ENCODE results near the gene GP1BB.
"Not testable (repeated sequence)": the region's sequence is repeated elsewhere in the genome, so short reads cannot be mapped to it uniquely, and the experiment has no call there.

GP1BB gene

DNA sequence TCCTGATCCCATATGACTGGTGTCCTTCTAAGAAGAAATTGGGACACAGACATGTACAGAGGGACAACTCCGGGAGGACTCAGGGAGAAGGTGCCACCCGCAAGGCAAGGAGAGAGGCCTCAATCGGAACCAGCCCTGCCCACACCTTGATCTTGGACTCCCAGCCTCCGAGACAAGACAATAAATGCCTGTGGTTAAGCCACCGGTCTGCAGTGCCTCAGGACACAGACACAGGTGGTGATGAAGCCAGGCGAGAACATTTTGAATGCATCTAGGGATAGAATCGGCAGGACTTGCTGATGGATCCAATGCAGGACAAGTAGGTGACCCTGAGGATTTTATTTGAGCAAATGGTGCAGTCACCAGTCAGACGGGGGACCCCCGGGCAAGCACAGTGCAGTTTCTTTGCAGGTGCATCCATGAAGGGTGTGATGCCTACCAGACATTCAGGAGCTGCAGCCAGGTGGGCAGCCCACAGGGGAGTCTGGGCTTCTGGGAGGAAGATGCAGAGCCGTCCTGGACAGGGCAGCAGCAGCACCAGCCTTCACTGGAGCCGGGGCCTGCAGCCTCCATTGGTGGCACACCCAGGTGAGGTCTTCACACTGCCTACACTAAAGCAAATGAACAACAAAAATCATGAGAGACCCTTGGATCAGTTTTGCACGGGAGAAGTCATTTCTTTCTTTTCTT, 29.2 kb upstream of the GP1BB start:
- DNase-seq = no peak

DNA sequence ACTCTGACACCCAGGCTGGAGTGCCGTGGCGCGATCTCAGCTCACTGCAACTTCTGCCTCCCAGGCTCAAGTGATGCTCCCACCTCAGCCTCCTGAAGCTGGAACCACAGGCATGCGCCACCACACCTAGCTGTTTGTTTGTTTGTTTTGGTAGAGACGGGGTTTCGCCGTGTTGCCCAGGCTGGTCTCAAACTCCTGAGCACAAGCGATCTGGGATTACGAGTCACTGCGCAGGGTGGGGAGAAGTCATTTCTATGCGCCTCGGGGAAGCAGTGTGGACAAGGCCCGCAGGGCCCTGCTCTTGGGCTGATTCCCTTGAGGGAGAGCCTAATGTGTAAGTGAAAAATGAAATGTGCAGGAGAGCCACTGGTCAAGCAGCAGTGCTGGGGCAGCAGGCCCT, 28.6 kb upstream of the GP1BB start:
- no peak for DNase-seq

DNA sequence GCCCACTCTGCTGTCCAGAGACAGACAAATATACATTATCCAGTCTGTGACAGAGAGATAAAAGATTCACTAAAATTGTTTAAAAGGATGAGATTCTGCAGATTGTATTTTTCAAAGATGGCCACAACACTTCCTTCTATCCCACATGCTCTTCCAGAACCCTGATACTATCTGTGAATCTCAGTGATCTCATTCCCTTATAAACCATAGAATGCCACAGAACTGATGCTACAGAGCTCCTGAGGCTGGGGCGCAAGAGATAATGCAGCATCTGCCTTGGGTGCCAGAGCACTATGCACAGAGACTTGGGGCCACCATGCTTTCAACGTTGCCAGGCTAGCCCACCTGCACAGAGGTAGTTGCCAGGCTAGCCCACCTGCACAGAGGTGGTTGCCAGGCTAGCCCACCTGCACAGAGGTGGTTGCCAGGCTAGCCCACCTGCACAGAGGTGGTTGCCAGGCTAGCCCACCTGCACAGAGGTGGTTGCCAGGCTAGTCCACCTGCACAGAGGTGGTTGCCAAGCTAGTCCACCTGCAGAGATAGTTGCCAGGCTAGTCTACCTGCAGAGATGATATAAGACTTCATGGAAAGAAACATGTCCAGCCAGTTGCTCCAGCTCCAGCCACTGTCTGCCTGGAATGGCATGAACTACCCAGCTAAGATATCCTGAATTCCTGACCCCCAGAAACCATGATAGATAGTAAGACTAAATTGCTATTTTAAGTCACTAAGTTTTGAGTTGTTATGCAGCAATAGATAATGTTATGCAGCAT, 26.6 kb upstream of the GP1BB start:
- no peak for DNase-seq

DNA sequence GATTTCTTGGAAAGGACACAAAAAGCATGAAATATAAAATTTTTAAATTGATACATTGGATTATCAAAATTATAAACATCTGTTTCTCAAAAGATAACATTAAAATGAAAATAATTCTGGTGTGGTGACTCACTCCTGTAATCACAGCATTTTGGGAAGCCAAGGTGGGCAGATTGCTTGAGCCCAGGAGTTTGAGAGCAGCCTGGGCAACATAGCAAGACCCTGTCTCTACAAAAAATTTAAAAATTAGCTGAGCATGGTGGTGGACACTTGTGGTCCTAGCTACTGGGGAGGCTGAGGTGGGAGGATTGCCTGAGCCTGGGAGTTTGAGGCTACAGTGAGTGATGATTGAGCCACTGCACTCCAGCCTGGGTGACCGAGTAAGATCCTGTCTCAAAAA, 25.5 kb upstream of the GP1BB start:
- DNase-seq = not testable (repeated sequence)

DNA sequence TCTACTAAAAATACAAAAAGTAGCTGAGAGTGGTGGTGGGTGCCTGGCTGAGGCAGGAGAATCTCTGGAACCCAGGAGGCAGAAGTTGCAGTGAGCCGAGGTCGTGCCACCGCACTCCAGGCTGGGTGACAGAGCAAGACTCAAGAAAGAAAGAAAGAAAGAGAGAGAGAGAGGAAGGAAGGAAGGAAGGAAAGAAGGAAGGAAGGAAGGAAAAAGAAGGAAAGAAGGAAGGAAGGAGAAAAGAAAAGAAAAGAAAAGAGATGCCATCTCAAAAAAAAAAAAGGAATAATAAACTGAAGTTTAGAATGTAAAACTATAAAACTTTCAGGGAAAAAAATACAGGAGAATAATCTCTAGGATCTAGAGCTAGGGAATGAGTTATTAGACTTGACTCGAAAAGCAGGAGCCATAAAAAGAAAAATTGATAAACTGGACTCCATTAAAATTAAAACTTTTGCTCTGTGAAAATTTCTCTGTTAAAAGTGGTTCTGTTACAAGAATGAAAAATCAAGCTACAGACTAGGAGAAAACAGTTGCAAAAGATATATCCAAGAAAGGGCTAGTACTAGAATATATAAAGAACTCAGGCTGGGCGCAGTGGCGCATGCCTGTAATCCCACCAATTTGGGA, 22.4 kb upstream of the GP1BB start:
- DNase-seq = no peak

DNA sequence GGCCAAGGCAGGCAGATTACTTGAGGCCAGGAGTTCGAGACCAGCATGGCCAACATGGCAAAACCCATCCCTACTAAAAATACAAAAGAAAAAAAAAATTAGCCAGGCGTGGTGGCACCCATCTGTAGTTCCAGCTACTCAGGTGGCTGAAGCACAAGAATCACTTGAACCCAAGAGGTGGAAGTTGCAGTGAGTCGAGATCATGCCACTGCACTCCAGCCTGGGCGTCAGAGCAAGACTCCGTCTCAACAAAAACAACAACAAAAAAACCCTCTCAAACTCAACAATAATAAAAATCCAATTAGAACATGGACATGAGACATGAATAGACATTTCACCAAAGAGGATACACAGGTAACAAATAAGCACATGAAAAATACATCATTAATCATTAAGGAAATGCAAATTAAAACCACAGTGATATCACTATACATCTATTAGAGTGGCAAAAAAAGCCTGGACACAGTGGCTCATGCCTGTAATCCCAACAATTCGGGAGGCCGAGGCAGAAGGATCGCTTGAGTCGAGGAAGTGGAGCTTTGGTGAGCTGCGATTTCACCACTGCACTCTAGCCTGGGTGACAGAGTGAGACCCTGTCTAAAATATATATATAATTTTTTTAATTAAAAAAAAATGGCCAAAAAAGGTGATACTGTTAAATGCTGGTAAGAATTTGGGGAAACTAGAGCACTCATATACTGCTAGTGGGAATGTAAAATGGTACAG, 21.8 kb upstream of the GP1BB start:
- no peak for DNase-seq

DNA sequence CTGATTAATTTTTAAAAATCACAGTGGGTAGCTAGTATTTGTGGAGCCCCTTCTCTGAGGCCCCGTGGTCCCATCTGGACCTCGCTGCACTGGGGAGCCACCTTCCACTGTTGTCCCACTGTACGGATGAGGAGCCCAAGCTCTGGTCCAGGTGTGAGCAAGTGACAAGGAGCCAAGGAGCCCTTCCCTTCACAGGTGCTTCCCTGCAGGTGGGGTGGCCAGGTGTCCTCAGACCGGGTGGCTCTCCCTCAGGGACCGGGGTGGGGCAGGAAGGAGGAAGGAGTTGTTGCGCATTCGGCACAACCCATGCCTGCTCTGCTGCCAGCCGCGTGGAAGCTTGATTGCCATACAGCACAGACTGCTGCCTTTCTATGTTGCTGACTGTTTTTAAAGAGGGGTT, 19.5 kb upstream of the GP1BB start:
- no peak for DNase-seq

DNA sequence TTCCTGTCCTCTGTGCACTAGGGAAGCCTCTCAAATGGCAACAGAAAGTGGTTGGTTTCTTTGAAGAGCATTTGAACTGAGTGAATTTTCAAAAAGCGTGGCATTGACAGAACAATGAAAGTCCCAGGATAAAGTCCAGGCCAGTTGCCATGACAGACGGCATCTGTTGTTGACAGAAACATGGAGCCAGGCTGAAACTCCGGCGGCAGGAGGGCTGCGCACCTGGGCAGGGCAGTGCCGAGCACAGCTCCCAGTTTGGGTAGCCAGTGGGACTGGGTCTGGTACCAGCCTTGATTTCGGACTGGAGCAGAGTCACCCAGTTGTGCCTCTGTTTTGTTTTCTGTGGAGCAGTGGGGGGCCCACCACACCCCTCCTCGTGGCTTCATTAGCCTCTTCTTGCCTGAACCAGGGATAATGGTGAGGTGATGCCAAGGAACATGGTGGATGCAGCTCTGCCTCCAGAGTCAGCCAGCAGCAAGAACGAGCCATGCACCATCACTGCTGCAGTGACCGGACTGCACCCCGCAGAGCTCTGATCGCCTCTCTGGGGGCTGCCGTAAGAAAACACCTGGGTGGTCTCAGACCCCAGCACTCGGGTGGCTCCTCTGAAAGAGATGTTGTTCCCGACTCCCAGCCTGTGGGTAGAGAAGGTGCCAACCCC, 18.9 kb upstream of the GP1BB start:
- DNase-seq = no peak

DNA sequence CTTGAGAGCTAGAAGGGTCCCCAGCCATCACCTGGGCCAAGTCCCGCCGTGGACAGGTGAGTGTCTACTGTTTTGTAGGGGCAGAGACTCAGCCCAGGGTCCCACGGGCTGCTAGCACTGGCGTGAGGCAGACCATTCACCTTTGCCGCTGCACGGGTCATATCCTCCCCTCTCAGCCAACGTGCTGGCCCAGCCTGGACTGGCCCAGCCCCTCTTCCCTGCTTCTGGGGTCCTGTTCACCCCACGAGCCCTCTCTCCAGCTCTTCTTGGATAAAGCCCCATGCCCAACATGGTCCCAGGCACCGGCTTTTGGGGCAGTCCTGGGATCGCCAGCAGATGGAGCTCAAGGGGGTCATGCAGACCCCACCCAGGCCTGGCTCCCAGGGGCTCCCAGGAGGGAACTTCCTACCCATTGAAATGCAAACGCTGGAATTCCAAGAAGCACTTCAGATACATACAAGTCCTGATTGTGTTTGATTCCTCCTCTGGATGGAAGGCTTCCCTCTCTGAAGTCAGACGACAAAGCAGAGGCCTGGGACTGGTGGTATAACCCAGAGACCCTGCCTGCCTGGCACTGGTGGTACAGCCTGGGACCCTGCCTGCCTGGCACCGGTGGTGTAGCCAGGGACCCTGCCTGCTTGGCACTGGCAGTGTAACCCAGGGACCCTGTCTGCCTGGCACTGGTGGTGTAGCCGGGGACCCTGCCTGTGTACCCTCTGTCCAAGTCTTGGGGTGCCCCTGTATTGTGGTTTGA, 18.0 kb upstream of the GP1BB start:
- no peak for DNase-seq

DNA sequence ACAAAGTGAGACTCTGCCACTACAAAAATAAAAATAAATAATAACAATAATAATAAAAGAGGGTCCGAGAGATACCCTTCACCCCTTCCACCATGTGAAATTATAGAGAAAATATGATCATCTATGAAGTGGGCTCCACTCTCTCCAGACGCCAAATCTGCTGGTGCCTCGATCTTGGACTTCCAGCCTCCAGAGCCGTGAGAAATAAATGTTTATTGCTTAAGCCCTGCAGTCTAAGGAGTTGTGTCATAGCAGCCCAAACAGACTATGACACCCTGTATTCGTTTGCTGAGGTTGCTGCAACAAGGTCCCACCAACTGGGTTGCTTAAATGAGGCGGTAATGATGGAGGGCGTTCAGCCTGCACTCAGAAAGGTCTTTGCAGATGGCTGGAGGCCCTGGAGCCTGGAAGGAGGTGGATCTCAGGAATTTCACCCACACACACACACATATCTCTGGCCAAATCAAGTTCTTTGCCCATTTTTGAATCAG, 16.6 kb upstream of the GP1BB start:
- no peak for DNase-seq

DNA sequence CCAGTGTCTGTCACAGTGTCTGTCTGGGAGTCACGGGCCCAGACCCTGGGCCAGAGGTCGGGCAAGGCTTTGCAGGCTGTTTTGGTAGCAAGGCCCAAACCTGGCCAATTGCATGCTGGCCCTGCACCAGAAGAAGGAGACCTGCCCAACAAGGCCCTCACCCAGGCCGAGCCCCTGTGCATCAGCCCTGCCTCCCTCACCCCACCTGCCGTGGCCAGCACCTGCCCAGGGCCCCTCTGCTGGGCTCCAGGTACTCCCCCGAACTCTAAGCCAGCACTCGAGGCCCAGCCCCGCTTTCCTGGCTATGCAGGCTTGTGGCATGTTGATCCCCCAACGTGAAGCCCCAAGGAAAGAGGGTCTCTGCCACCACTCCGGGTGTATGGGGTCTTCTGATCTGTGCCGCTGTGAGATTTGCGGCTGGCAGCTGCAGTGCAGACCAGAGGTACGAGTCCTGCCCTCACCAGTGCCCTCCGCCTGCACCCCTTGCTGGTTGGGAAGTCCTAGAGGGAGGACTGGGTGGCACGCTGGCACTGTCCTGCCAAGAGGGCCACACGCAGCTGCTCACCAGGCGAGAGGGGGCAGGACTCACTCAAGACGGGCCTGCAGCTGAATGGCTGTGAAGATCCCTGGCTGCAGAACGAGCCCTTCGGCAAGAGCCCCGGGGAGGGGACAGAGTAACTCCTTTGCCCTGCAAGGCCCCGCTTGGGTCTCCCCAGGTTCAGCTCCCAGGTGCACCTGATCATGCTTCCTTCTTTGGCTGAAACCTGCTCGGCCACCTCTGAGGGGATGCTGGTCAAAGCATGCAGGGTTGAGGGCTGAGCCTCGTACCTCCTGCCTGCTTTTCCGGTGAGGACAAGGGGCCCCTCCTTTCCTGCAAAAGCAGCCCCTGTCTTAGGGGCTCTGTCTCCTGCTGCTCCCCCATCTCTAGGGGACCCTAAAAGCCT, 15.7 kb upstream of the GP1BB start:
- no peak for DNase-seq

DNA sequence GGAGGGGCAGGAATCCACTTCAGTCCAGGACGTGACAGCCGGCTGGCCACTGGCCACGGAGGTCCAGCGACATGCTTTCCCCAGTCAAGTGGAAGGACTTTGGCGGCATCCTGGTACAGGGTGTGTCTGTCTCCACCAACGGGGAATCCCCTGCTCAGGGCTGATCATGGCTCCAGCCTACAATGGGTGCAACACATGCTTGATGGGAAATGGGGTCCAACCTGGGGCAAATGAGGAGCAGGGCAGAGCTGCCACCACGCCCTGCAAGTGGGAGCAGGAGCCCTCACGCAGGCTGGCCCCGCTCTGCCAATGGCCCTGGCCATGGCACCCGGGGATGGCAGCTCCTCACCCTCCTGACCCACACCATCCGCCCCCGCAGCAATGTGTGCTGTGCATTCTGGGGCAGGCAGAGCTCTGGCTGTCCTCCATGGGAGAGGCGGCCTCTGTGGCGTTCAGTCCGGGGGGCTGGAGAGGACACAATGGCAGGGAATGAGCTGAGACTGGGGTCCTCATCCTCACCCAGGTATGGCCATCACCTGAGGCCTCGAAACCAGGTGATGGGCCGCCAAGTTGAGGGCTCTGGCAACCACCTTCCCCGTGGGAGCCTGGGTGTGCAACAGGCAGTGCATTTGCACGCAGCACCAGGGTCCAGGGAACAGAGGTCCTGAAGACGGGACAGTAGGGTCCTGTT, 14.9 kb upstream of the GP1BB start:
- no peak for DNase-seq

DNA sequence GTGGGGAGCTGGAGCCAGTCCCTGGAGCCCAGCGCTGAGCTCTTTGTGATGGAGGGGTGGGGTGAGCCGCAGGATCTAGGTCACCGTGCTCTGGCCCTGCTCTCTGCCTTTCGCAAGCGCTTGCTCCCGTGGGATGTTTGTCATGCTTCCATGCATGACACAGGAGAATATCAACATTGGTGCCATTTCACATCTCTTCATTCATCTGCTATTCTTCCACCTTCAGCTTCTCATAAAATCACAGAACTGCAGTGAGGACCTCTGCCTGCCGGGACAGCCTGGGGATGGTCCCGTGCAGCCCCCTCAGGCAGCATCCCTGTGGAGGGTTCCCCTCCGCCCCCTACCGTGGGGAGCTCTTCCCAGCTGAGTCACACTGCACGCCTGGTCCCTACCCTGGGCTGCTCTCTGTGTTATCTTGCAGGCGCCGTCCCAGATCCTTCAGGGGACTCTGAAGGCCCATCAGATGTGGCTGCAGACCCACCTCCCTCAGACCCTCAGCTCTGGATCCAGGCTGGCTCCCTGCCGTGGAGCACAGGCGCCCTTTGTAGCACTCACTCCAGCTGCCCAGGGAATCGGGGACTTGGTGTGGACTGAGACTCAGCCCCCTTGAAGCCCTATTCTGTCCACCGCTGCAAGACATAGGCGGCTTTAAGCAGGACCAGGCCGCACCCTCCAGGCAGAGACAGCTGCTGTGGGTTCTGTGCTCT, 14.1 kb upstream of the GP1BB start:
- no peak for DNase-seq

DNA sequence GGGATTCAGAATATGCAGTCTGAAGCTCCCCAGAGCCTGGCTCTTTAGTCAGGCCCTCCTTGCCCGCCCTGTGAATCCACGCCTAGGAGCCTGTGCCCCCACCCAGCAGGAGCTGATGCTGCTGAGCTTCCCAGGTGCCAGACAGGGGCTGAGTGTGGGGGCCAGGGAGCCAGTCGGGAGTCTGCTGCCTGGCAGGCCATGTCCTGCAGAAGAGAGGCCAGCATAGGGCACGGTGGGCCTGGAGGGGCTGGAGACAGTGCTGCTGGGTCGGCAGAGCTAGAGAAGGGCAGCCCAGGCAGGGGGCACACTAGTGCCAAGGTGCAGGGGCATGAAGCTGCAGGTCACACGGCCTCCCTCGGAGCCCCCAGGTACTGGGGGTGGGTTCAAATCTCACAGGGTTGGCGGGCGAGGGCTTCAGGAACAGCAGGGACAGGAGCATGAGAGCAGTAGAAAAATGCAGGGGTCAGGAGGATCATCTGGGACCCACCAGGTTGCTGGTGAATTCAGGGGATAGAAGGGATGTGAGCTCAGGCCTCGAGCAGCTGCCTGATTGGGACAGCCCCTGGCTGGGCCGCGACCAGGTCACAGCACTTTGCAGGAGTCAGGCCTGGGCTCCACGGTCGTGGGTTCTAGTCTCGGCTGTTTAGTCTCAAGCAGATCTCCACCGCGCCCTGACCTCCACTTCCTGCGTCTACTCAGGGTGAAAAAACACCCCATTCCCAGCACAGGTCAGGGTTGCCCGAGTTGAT, 13.1 kb upstream of the GP1BB start:
- DNase-seq = no peak

DNA sequence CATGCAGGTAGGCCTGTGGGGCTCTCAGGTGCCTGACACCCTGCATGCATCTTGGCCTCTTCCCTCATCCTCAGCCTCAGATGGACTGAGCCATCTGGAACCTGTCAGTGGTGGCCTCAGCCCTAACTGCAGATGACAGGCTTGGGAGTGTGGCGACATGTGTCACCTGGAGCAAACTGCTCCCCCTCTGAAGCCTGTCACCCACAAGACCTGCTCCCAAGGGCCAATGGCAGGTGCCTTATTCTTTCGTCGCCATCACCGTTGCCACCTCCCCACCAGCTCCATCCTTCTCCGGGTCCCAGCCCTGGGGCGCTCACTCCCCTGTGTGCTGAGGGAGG, 12.6 kb upstream of the GP1BB start:
- no peak for DNase-seq

DNA sequence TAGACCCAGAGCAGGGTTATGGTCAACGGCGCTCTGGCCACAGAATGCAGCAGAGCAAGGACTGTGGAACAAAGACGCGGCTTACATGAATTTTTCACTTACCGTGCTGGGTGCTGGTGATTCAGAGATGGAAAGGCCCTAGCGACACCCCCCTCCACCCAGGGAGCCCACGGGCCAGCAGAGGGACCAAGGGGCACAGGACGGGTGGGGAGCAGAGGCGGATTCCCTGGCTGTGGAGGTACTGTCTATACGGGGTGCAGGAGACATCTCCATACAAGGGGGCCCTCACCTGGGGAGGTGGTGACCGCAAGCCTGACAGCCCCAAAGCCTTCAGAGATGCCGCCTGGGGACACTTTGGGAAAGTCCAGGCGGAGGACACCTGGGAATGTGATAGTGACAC, 10.1 kb upstream of the GP1BB start:
- DNase-seq = no peak

DNA sequence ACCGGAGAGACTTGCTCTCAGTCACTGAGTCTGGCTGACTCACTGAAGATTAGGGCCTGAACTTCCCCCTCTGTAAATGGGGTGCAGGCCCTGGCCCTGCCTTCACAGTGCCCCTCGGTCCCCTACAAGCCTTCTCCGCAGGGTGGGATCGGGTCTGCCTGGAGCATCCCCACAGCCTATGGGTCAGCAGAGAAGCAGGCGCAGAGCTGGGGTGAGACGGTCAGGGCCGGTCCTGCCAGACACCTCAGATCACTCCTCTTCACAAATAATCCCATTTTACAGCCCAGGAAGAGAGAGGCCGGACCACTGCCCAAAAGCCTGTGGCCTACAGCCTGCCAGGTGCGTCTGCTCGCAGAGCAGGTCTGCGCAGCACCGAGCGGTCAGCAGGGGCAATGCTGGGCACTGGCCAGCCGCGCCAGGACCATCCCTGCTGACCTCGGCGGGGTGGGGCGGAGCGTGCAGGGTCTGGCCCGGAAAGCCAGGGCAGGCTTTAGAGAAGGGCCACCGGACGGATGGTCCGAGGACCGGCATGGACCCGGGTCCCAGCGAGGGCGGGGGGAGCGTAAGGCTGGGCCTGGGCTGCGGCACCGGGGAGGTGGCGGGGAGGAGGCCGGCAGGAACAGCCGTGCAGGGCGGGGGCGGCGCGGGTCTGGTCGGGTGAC, 9.6 kb upstream of the GP1BB start:
- DNase-seq = no peak
